Activated B cell treated with CpG ODN at 0.5 μM for 24 hours (primary cell): ENCODE results near the gene ANKLE1. TPM values are rescaled to one million over a fixed set of nuclear protein-coding genes. Genes with fewer than 3 reads are reported as not detected.

ENCODE experiments used
- ATAC-seq: fragments of 200-7000 bp; cut with Tn5 transposase; one replicate; pipeline ENCODE4 v1.10.0; 2021; ENCODE audit warnings: low read depth, mild to moderate bottlenecking, moderate library complexity
- CTCF ChIA-PET: fragments of 350-600 bp; sonication (Branson Sonifier 250); formaldehyde crosslinking; loops from one replicate; lab custom pipeline; 2021; ENCODE audit warnings: antibody characterized with exemption; lab: Charles Lee
- POLR2A ChIA-PET: fragments of 350-600 bp; sonication (Branson Sonifier 250); formaldehyde crosslinking; loops from one replicate; lab custom pipeline; 2021; ENCODE audit warnings: antibody characterized with exemption; lab: Charles Lee
- DNase-seq: peaks from one replicate; pipeline ENCODE4 v3.0.0; 2022
- H3K27ac Mint-ChIP-seq: one replicate; pipeline ENCODE4 v1.8.0; 2020; ENCODE audit warnings: mixed read lengths
- H3K27me3 Mint-ChIP-seq: one replicate; pipeline ENCODE4 v1.8.0; 2021; ENCODE audit warnings: mixed read lengths
- H3K36me3 Mint-ChIP-seq: one replicate; pipeline ENCODE4 v1.8.0; 2021; ENCODE audit warnings: low read depth, mixed read lengths
- H3K4me1 Mint-ChIP-seq: one replicate; pipeline ENCODE4 v1.8.0; 2021; ENCODE audit warnings: mixed read lengths
- H3K4me3 Mint-ChIP-seq: one replicate; pipeline ENCODE4 v1.8.0; 2020; ENCODE audit warnings: mild to moderate bottlenecking, mixed read lengths
- H3K9me3 Mint-ChIP-seq: one replicate; pipeline ENCODE4 v1.8.0; 2020; ENCODE audit warnings: mixed read lengths
- CTCF ChIP-seq: fragments of 200-600 bp; IDR thresholded peaks from one replicate; pipeline ENCODE4 v1.8.0; 2022; ENCODE audit warnings: antibody characterized with exemption, mild to moderate bottlenecking
- intact Hi-C: fragments of 100-400 bp; cut with micrococcal nuclease; formaldehyde crosslinking; loops from one replicate; pipeline ENCODE4 v1.15.1; 2024
- total RNA-seq: library from RNA; stranded (reverse); gene quantifications from 2 replicates; pipeline ENCODE4 v1.2.3, GENCODE V29; 2022

Gene ANKLE1
- total RNA-seq, 1 donor from 2014 or later: 9.1 TPM

GRCh38 chr19:17283504-17283996 is 1.8 kb downstream of the ANKLE1 start:
- ATAC-seq (no peak), DNase-seq (no peak)
- H3K4me1 Mint-ChIP-seq: peaks cover 12% of the 10 kb centered on the region
- H3K27me3 Mint-ChIP-seq: peaks cover 2% of the 10 kb centered on the region
- no peak overlapping the region for H3K27ac Mint-ChIP-seq
- TF ChIP-seq CTCF: no peak
- POLR2A ChIA-PET: interaction anchor here (0.6 to 4.5 kb wide), 3 partner anchors 8 to 571 kb away, joined by 3 to 40 read pairs (median 3); partner anchors contain the start of gene BABAM1
- peaks cover 3% of the 10 kb centered on the region for H3K36me3 Mint-ChIP-seq
- H3K9me3 Mint-ChIP-seq: no peaks in the 10 kb centered on the region
- intact Hi-C loops: loop anchor here (2.0 kb wide), 1 partner anchor 209 kb away; the partner anchor contains the start of genes HAUS8 and MYO9B
- CTCF ChIA-PET: interaction anchor here (0.8 to 2.3 kb wide), 12 partner anchors 18 to 569 kb away, joined by 3 to 8 read pairs (median 4); no protein-coding TSS in a partner anchor
- H3K4me3 Mint-ChIP-seq: no peak overlapping the region

GRCh38 chr19:17285415-17286135 is 3.9 kb downstream of the ANKLE1 start:
- POLR2A ChIA-PET: interaction anchor here (0.9 to 1.5 kb wide), 2 partner anchors 18 to 19 kb away, joined by 3 read pairs; partner anchors contain the start of genes ABHD8 and BABAM1
- no peak overlapping the region for H3K27ac Mint-ChIP-seq
- intact Hi-C loops: no loop called here
- no peaks in the 10 kb centered on the region for H3K36me3 Mint-ChIP-seq
- no peak overlapping the region for H3K4me3 Mint-ChIP-seq
- no peak for TF ChIP-seq CTCF
- no peaks in the 10 kb centered on the region for H3K9me3 Mint-ChIP-seq
- no peak for ATAC-seq
- peaks cover 17% of the 10 kb centered on the region for H3K4me1 Mint-ChIP-seq
- H3K27me3 Mint-ChIP-seq: peaks cover 2% of the 10 kb centered on the region
- DNase-seq: no peak
- CTCF ChIA-PET: no interaction called here

GRCh38 chr19:17286263-17286662 is 4.6 kb downstream of the ANKLE1 start:
- Mint-ChIP-seq H3K27me3 (peaks cover 2% of the 10 kb centered on the region), H3K36me3 (no peaks in the 10 kb centered on the region), H3K4me3 (no peak overlapping the region), H3K9me3 (no peaks in the 10 kb centered on the region), H3K27ac (no peak overlapping the region), H3K4me1 (peaks cover 16% of the 10 kb centered on the region)
- no peak for TF ChIP-seq CTCF
- ATAC-seq: no peak
- DNase-seq: no peak
- ChIA-PET CTCF (no interaction called here), POLR2A (interaction anchor here (0.9 to 1.5 kb wide), 2 partner anchors 17 to 19 kb away, joined by 3 read pairs; partner anchors contain the start of genes ABHD8 and BABAM1)
- intact Hi-C loops: no loop called here

GRCh38 chr19:17286752-17287151 is 5.1 kb downstream of the ANKLE1 start:
- peaks cover 2% of the 10 kb centered on the region for H3K27me3 Mint-ChIP-seq
- no peak overlapping the region for H3K27ac Mint-ChIP-seq
- ChIA-PET POLR2A (interaction anchor here (1.5 kb wide), 1 partner anchor 20 kb away, joined by 3 read pairs; the partner anchor contains the start of gene BABAM1), CTCF (no interaction called here)
- intact Hi-C loops: no loop called here
- DNase-seq (no peak), ATAC-seq (no peak)
- H3K4me3 Mint-ChIP-seq: no peak overlapping the region
- no peak for TF ChIP-seq CTCF
- H3K9me3 Mint-ChIP-seq: no peaks in the 10 kb centered on the region
- no peaks in the 10 kb centered on the region for H3K36me3 Mint-ChIP-seq
- H3K4me1 Mint-ChIP-seq: peaks cover 13% of the 10 kb centered on the region

- Mint-ChIP-seq H3K36me3 (no peaks in the 10 kb centered on the region), H3K27ac (no peak overlapping the region), H3K4me3 (no peak overlapping the region), H3K4me1 (peaks cover 10% of the 10 kb centered on the region), H3K9me3 (no peaks in the 10 kb centered on the region), H3K27me3 (peaks cover 2% of the 10 kb centered on the region)
- intact Hi-C loops: no loop called here
- peak; percentile 40 for DNase-seq
- ChIA-PET POLR2A (interaction anchor here (0.6 to 2.7 kb wide), 6 partner anchors 8 to 492 kb away, joined by 3 to 5 read pairs (median 4); partner anchors contain the start of genes ABHD8 and DDA1), CTCF (interaction anchor here (0.9 kb wide), 1 partner anchor 10 kb away, joined by 3 read pairs; no protein-coding TSS in a partner anchor)
- no peak for TF ChIP-seq CTCF
- no peak for ATAC-seq
These were observed 7.8 kb downstream of the ANKLE1 start for GRCh38 chr19:17289489-17289888.
